NCI-H1694 treated with DMSO at 0.1 percent for 48 hours (cell line): ENCODE data around the gene OTP.
"Not testable (repeated sequence)": the region's sequence is repeated elsewhere in the genome, so short reads cannot be mapped to it uniquely, and the experiment has no call there.

ENCODE experiments used
- DNase-seq: peaks from one replicate; lab custom pipeline; 2025; lab: John Stamatoyannopoulos, UW

Gene OTP

DNA sequence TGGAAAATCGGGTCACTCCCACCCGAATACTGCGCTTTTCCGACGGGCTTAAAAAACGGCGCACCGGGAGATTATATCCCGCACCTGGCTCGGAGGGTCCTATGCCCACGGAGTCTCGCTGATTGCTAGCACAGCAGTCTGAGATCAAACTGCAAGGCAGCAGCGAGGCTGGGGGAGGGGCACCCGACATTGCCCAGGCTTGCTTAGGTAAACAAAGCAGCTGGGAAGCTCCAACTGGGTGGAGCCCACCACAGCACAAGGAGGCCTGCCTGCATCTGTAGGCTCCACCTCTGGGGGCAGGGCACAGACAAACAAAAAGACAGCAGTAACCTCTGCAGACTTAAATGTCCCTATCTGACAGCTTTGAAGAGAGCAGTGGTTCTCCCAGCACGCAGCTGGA, 29.6 kb downstream of the OTP start:
- not testable (repeated sequence) for DNase-seq

- DNase-seq, result no peak
Observed at GRCh38 chr5:77607324-77607723, 31.2 kb downstream of the OTP start.

DNA sequence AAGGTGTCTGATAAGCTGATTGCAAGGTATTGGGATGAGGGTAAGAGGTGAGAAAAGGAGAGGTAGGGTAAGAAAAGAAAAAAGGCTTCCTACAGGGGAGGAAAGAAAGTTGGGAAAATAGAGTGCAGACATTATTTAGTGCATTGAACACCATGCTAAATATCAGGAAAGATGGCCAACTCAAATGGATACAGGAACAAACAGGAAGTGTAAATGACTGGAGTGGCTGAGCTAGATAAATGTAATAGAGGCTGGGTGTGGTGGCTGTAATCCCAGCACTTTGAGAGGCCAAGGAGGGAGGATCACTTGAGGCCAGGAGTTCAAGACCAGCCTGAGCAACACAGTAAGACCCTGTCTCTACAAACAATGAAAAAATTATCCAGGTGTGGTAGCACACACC, 32.2 kb downstream of the OTP start:
- DNase-seq, result no peak

GRCh38 chr5:77599679-77600078, 38.8 kb downstream of the OTP start:
- DNase-seq, result no peak

DNA sequence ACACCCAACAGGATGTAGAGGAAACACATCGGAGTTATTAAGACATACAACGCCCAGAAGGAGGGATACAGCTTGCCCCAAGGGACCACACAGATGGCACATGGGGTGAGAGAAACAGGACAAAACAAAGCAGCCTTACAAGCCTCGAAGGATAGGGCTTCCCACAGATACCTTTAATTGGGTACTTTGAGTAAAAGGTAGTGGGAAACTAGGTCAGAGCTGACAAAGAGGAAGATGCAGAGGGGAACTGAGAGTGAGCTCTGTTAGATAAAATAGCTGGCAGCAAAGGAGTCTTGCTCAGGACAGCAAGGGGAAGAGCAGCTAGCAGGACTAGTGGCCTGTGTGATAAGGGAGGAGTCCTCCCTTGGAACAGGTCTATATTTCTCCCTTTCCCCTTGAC, 48.2 kb downstream of the OTP start:
- no peak for DNase-seq

DNA sequence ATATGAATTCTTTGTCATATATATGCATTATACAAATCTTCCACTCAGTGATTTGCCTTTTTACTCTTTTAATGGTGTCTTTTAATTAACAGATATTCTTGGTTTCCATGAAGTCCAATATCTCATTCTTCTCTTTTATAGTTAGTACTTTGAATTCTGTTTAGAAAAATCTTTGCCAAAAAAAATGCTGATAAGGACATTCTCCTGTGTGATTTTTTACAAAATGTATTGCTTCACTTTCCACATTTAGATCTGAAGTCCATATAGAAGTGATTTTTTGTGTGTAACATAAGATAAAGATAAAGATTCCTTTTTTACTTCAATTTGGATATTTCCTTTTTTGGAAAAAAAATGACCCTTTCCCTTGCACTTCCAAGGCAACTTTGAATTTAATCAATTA, 50.3 kb downstream of the OTP start:
- no peak for DNase-seq

DNA sequence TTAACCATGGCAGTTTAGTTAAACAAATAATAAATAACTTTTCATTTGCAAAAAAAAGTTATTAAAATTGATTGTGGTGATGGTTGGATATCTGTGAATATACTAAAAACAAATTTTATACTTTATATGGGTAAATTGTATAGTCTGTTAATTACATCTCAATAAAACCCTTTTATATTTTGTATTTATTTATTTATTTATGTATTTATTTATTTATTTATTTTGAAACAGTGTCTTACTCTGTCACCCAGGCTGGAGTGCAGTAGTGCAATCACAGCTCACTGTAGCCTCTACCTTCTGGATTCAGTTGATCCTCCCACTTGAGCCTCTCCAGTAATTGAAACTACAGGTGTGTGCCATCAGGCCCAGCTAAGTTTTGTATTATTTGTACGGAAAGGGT, 52.4 kb downstream of the OTP start:
- DNase-seq, result no peak

GRCh38 chr5:77582143-77582542, 56.4 kb downstream of the OTP start:
- not testable (repeated sequence) for DNase-seq
